GM12864 (cell line): ENCODE measurements around the gene FBXO21.
"Not testable (repeated sequence)": the region's sequence is repeated elsewhere in the genome, so short reads cannot be mapped to it uniquely, and the experiment has no call there.

ENCODE experiments used
- DNase-seq: peaks from one replicate; pipeline ENCODE4 v3.0.0-alpha.2; 2011; ENCODE audit warnings: low read depth
- H3K4me3 ChIP-seq: 2 replicates; pipeline ENCODE4 v1.5.1; 2011; ENCODE audit warnings: mild to moderate bottlenecking, low read depth, low read length, control low read depth
- CTCF ChIP-seq: IDR thresholded peaks from 2 replicates; pipeline ENCODE4 v1.5.1; 2011; ENCODE audit warnings: low read depth, mild to moderate bottlenecking, moderate library complexity, low read length, control low read depth, inconsistent platforms; ENCODE audit errors: missing control alignments

FBXO21 gene

GRCh38 chr12:117202556-117202955 lies 12.3 kb upstream of the FBXO21 start:
- TF ChIP-seq CTCF: no peak
- no peak overlapping the region for H3K4me3 ChIP-seq
- DNase-seq: no peak

GRCh38 chr12:117202033-117202432 lies 11.8 kb upstream of the FBXO21 start:
- no peak for TF ChIP-seq CTCF
- H3K4me3 ChIP-seq: no peak overlapping the region
- DNase-seq: no peak

GRCh38 chr12:117199956-117200744 lies 9.9 kb upstream of the FBXO21 start:
- not testable (repeated sequence) for DNase-seq

GRCh38 chr12:117196334-117196733 lies 6.1 kb upstream of the FBXO21 start:
- not testable (repeated sequence) for H3K4me3 ChIP-seq, DNase-seq

More at GRCh38 chr12:117199956-117200744, 9.9 kb upstream of the FBXO21 start:
- H3K4me3 ChIP-seq: not testable (repeated sequence)

- not testable (repeated sequence) for H3K4me3 ChIP-seq, DNase-seq
Measured at GRCh38 chr12:117195027-117195426, 4.8 kb upstream of the FBXO21 start.

GRCh38 chr12:117193903-117194302 lies 3.6 kb upstream of the FBXO21 start:
- no peak for DNase-seq
- TF ChIP-seq CTCF: no peak
- no peak overlapping the region for H3K4me3 ChIP-seq

DNA sequence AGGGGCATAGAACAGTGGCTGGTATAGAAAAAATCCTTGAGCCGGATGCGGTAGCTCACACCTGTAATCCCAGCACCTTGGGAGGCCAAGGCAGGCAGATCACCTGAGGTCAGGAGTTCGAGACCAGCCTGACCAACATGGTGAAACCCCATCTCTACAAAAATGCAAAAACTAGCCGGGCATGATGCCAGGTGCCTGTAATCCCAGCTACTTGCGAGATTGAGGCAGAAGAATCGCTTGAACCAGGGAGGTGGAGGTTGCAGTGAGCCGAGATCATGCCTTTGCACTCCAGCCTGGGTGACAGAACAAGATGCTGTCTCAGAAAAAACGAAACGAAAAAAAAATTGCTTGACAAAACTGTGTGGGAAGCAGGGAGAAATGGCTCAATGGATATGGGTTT lies 2.3 kb upstream of the FBXO21 start:
- DNase-seq: not testable (repeated sequence)

GRCh38 chr12:117192057-117192456 lies 1.8 kb upstream of the FBXO21 start:
- no peak overlapping the region for H3K4me3 ChIP-seq
- no peak for DNase-seq
- TF ChIP-seq CTCF: no peak

More for the DNA sequence above, 2.3 kb upstream of the FBXO21 start:
- H3K4me3 ChIP-seq: not testable (repeated sequence)

- no peak for DNase-seq
- TF ChIP-seq CTCF: no peak
- H3K4me3 ChIP-seq: peak overlapping the region; percentile 97
Measured at GRCh38 chr12:117189725-117190209, 503 bp downstream of the FBXO21 start.
